22Rv1 (cell line): ENCODE measurements around the gene CSNK2A3.

Experiments used
- ZFX ChIP-seq: fragments of 450-650 bp; IDR thresholded peaks from 2 replicates; pipeline ENCODE4 v1.6.1; 2017; ENCODE audit warnings: antibody characterized with exemption, borderline replicate concordance
- TF ChIP-seq, protein P1 (sequence below): fragments of 450-650 bp; IDR thresholded peaks from 2 replicates; pipeline ENCODE4 v1.5.1; 2017; ENCODE audit warnings: mild to moderate bottlenecking

DNA sequence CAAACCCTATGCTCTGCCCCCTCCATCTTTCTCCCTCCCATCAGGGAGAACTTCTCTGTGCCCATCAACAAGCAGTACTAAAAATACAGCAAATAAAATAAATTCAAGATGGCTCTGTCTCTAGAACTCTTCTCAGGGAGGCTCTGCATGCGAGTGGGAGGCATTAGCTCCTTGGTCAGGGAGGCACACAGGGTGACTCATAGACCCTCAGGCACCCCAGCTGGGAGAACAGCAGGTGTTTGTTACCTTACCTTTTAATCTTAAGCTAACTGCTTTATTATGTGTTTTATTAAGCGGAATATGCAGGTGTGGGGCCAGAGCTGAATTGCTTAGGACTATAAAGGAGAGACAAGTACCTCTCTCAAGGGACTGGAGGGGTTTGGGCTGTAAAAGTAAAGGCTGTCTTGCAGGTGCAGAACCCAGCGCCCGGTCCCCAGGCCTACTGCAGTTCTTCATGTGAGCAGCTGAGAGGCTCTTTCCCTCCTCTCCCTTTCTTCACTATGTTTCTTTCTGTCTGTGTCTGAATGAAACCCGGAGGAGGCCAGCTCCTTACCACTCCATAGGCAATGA lies 20.8 kb downstream of the CSNK2A3 start:
- TF ChIP-seq, protein P1, sequence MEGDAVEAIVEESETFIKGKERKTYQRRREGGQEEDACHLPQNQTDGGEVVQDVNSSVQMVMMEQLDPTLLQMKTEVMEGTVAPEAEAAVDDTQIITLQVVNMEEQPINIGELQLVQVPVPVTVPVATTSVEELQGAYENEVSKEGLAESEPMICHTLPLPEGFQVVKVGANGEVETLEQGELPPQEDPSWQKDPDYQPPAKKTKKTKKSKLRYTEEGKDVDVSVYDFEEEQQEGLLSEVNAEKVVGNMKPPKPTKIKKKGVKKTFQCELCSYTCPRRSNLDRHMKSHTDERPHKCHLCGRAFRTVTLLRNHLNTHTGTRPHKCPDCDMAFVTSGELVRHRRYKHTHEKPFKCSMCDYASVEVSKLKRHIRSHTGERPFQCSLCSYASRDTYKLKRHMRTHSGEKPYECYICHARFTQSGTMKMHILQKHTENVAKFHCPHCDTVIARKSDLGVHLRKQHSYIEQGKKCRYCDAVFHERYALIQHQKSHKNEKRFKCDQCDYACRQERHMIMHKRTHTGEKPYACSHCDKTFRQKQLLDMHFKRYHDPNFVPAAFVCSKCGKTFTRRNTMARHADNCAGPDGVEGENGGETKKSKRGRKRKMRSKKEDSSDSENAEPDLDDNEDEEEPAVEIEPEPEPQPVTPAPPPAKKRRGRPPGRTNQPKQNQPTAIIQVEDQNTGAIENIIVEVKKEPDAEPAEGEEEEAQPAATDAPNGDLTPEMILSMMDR = no peak
- TF ChIP-seq ZFX = no peak
